Uterus (tissue), 4 donors: ENCODE measurements around the gene PICALM. TPM values are rescaled to one million over a fixed set of nuclear protein-coding genes. Genes with fewer than 3 reads are reported as not detected.

ENCODE experiments used
- DNase-seq, 2 donors: peaks; one replicate each; pipeline ENCODE4 v3.0.0-alpha.2; 2019 to 2020
- H3K27ac ChIP-seq, 2 donors: fragments of 200-600 bp; sonication (generic); 1 replicate in 1 of 2; 2 replicates in 1 of 2; pipeline ENCODE4 v1.5.1; 2016 to 2018
- H3K27me3 ChIP-seq, 2 donors: fragments of 200-600 bp; sonication (generic); one replicate each; pipeline ENCODE4 v1.5.1; 2018 to 2019; ENCODE audit warnings: control low read depth in 1 of 2
- H3K36me3 ChIP-seq, 2 donors: fragments of 200-600 bp; sonication (generic); one replicate each; pipeline ENCODE4 v1.5.1; 2019; ENCODE audit warnings: control low read depth in 1 of 2
- H3K4me1 ChIP-seq, 2 donors: fragments of 200-600 bp; sonication (generic); one replicate each; pipeline ENCODE4 v1.5.1; 2018 to 2019; ENCODE audit warnings: control low read depth in 1 of 2
- H3K4me3 ChIP-seq, 2 donors: fragments of 200-600 bp; sonication (generic); 1 replicate in 1 of 2; 2 replicates in 1 of 2; pipeline ENCODE4 v1.5.1; 2018 to 2019; ENCODE audit warnings: mild to moderate bottlenecking in 1 of 2
- H3K9me3 ChIP-seq, 2 donors: fragments of 200-600 bp; sonication (generic); one replicate each; pipeline ENCODE4 v1.5.1; 2019; ENCODE audit warnings: control low read depth in 1 of 2
- CTCF ChIP-seq, 4 experiments: fragments of 200-600 bp in 2 of 4; fragments of 450-650 bp in 2 of 4; sonication (generic) in 2 of 4; IDR thresholded peaks; one replicate each; pipeline ENCODE4 v1.5.1; 2016 to 2019; ENCODE audit warnings: antibody characterized with exemption in 4 of 4, mild to moderate bottlenecking in 2 of 4, moderate library complexity in 1 of 4
- POLR2A ChIP-seq, 2 donors: fragments of 450-650 bp; IDR thresholded peaks; one replicate each; pipeline ENCODE4 v1.6.1; 2016; ENCODE audit warnings: antibody characterized with exemption in 2 of 2, mild to moderate bottlenecking in 1 of 2, moderate library complexity in 1 of 2
- intact Hi-C: fragments of 100-400 bp; cut with DNase I; formaldehyde crosslinking; loops from one replicate; pipeline ENCODE4 v1.15.1; 2023; ENCODE audit warnings: low total_unique reads
- total RNA-seq, 4 donors: library from RNA; depleted of rRNA in 3 of 4; stranded (reverse); fragments of >200 nt in 3 of 4; gene quantifications; one replicate each; pipeline versions ENCODE4 v1.1.0 to v1.2.4, GENCODE V29; 2014 to 2023
- donor health status: DM: yes; HTN: yes; CAD: no.

The PICALM gene
- total RNA-seq, 4 donors from 2014 or later: 198 to 402 (median 298) TPM

- H3K4me3 ChIP-seq: no peak overlapping the region
- H3K9me3 ChIP-seq: no peaks in the 10 kb centered on the region
- no peak overlapping the region for H3K27ac ChIP-seq
- no peaks in the 10 kb centered on the region for H3K36me3 ChIP-seq
- no peaks in the 10 kb centered on the region for H3K27me3 ChIP-seq
- H3K4me1 ChIP-seq: no peaks in the 10 kb centered on the region
- TF ChIP-seq POLR2A (IDR thresholded peaks at IDR 0.05) (no peak), CTCF (IDR thresholded peaks at IDR 0.05) (no peak)
- intact Hi-C loops: no loop called here
- DNase-seq: no peak
These were observed 145.4 kb downstream of the PICALM start for GRCh38 chr11:85923455-85923854.

GRCh38 chr11:85922367-85922766 is 146.5 kb downstream of the PICALM start:
- H3K9me3 ChIP-seq: no peaks in the 10 kb centered on the region
- no peak overlapping the region for H3K4me3 ChIP-seq
- intact Hi-C loops: no loop called here
- H3K27ac ChIP-seq: no peak overlapping the region
- TF ChIP-seq CTCF (IDR thresholded peaks at IDR 0.05) (no peak), POLR2A (IDR thresholded peaks at IDR 0.05) (no peak)
- no peak for DNase-seq
- no peaks in the 10 kb centered on the region for H3K36me3 ChIP-seq
- no peaks in the 10 kb centered on the region for H3K27me3 ChIP-seq
- H3K4me1 ChIP-seq: no peaks in the 10 kb centered on the region

GRCh38 chr11:85918910-85919794 is 149.7 kb downstream of the PICALM start:
- intact Hi-C loops: no loop called here
- Histone ChIP-seq H3K36me3 (no peaks in the 10 kb centered on the region), H3K4me1 (no peaks in the 10 kb centered on the region), H3K9me3 (no peaks in the 10 kb centered on the region), H3K27ac (no peak overlapping the region), H3K4me3 (no peak overlapping the region), H3K27me3 (no peaks in the 10 kb centered on the region)
- TF ChIP-seq CTCF (IDR thresholded peaks at IDR 0.05) (no peak), POLR2A (IDR thresholded peaks at IDR 0.05) (no peak)
- no peak for DNase-seq

GRCh38 chr11:85914425-85914824 is 154.5 kb downstream of the PICALM start:
- DNase-seq: no peak
- H3K4me3 ChIP-seq: no peak overlapping the region
- no peaks in the 10 kb centered on the region for H3K36me3 ChIP-seq
- TF ChIP-seq CTCF (IDR thresholded peaks at IDR 0.05) (no peak), POLR2A (IDR thresholded peaks at IDR 0.05) (no peak)
- intact Hi-C loops: no loop called here
- H3K4me1 ChIP-seq: no peaks in the 10 kb centered on the region
- no peaks in the 10 kb centered on the region for H3K9me3 ChIP-seq
- H3K27me3 ChIP-seq: no peaks in the 10 kb centered on the region
- H3K27ac ChIP-seq: no peak overlapping the region

- no peak for TF ChIP-seq POLR2A (IDR thresholded peaks at IDR 0.05)
- TF ChIP-seq CTCF (IDR thresholded peaks at IDR 0.05): no peak
- H3K9me3 ChIP-seq: no peaks in the 10 kb centered on the region
- no peak for DNase-seq
- H3K27me3 ChIP-seq: no peaks in the 10 kb centered on the region
- H3K4me1 ChIP-seq: no peaks in the 10 kb centered on the region
- intact Hi-C loops: no loop called here
- no peaks in the 10 kb centered on the region for H3K36me3 ChIP-seq
- H3K27ac ChIP-seq: no peak overlapping the region
- no peak overlapping the region for H3K4me3 ChIP-seq
These were observed 155.4 kb downstream of the PICALM start for GRCh38 chr11:85913513-85913912.
